Measurements from ENCODE around the gene AHNAK2.

GRCh38 chr14:104975481-104976197 is 2.5 kb downstream of the AHNAK2 start:
- no peak for TF ChIP-seq CTCF (conservative IDR thresholded peaks at IDR 0.05 in 1 of 2, IDR thresholded peaks at IDR 0.05 in 1 of 2; ENCODE audit: low read depth in 1 of 2, low read length in 2 of 2)
- no peak for TF ChIP-seq EZH2 (IDR thresholded peaks at IDR 0.05; ENCODE audit: low read length, missing control alignments)

All from fibroblast of lung (primary cell).